ELF-1 (cell line): ENCODE measurements around the gene GMCL1.
"Not testable (repeated sequence)": the region's sequence is repeated elsewhere in the genome, so short reads cannot be mapped to it uniquely, and the experiment has no call there.

Source experiments
- DNase-seq: peaks from one replicate; pipeline ENCODE4 v3.0.0-alpha.2; 2016; ENCODE audit warnings: low read depth, low spot score

The GMCL1 gene

GRCh38 chr2:69829256-69830044, at the start of gene GMCL1:
GMCL1 (plus strand) TSS chr2:69829660; CDS start chr2:69829893, 233 bp downstream.
- peak; percentile 98 for DNase-seq

DNA sequence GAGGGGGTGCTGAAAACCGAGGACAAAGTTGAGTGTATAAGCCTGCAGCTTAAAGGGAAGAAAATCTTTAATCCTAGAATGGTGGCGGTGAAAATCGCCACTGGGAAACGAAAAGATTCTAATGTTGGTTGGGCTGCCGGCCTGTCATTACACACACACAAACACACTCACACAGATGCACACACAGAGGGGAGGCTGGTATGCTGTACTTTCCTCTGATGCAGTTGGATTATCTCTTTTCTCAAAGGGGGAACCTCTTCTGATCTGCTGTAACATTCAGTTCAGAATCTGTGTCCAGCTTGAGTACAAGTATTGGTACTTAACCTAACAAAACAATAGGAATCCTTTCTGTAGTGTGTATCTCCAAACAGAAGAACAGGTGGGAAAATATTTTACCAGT, 48.5 kb upstream of the GMCL1 start:
- no peak for DNase-seq

DNA sequence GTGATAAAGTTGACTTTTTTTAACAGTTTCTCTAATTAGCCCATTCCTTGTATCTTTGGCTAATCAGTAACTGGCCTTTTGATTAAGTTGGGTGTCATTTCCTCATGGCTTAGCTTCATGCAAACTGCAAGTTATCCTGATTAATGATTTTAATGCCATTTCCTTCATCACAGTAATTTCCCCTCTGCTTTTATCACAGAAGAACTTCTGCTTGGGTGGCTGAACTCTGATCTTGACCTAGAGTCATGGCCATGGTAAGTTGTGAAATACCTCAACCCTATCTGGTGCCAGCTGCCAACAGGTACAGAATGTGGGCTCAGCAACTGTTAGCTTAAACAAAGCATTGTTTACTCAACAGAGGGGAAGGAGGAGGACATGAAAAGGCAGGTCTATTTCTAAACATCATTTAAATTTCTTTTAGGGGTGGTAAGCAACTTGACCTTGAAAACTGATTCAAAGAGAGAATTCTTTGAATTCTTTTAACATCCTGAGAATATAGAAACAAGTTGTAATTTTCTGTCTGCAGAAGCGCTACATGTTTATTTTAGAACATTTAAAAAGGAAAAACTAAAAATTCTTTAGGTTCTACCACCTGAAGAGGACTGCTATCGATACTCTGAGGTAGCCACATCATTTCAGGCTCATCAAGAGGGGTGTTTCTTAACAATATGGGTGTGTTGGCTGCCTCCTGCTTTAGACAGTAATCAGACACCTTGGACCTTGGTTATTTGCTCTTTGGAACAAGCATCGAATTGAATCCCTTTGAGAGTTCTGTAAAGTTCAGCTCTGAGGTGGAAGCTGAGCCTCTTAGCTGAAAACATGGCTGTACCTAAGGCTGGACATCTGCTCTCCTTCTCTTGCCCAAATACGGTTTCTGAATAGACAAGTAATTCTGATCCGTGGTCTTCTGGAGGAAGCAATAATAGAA, 47.9 kb upstream of the GMCL1 start:
- no peak for DNase-seq

- no peak for DNase-seq
Observed at GRCh38 chr2:69784228-69784627, 45.2 kb upstream of the GMCL1 start.

DNA sequence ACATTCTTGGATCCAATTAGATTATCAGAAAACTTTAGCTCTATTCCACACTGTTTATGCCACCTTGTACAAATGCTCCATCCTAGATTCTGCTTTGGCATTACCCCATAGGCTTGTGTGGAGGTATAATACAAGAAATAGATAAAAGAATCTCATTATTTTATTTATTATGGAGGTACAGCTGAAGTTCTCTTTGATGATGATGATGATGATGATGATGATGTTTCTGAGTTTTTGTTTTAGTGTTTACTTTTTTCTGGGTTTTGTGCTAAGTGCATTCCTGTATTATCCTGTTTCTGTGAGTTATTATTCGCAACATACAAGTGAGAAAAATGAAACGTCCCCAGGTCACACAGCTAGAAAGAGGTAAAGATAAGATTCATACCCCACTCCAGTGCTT, 44.1 kb upstream of the GMCL1 start:
- no peak for DNase-seq

GRCh38 chr2:69786052-69786560, 43.4 kb upstream of the GMCL1 start:
- DNase-seq: no peak

DNA sequence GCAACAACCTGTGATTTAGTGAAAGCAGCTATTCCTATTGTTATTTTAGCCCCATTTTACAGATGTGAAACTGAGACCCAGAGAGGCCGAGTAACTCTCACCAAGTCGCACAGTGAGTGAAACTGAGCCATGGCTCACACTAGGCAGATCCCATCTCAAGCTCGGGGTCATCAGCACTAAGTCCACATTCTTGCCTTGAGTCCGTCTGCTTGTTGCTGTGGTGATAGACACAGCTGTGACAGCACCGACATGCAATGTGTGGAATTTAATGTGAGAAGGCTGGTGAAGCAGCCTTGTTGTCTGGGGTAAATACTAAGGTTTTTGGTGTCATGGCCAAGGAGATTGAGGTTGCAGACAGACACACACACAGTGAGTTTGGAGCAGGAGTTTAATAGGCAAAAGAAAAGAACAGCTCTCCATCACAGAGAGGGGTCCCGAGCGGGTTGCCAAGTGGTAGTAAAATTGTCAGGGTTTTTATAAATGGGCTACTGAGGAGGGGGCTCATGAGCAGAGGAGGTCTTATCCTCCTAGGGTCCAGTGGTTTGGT, 40.2 kb upstream of the GMCL1 start:
- DNase-seq: peak; percentile 84

GRCh38 chr2:69789772-69790600, 39.5 kb upstream of the GMCL1 start:
- DNase-seq: no peak

GRCh38 chr2:69790601-69790959, 38.9 kb upstream of the GMCL1 start:
- DNase-seq: no peak

- DNase-seq: no peak
Observed at GRCh38 chr2:69791045-69791444, 38.4 kb upstream of the GMCL1 start.

DNA sequence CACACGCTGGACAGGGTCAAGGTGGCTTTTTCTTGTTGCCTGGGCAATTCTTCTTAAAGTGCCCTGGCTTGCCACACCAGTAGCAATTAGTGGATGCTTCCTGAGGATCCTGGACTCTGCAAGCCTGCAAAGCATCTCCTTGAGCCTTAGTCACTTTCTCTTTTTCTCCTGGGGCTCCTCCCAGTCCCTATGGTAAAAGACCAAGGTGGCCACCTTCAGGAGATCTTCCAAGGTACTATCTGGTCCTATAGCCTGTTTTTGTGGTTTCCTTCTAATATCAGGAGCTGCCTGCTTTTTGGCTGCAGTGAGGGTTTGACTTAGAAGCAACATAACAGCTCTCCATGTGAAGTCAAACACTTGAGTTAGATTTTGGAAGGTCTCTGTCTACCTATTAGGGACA, 33.3 kb upstream of the GMCL1 start:
- no peak for DNase-seq

- no peak for DNase-seq
Observed at GRCh38 chr2:69797235-69797634, 32.2 kb upstream of the GMCL1 start.

- no peak for DNase-seq
Observed at GRCh38 chr2:69797836-69798289, 31.6 kb upstream of the GMCL1 start.

DNA sequence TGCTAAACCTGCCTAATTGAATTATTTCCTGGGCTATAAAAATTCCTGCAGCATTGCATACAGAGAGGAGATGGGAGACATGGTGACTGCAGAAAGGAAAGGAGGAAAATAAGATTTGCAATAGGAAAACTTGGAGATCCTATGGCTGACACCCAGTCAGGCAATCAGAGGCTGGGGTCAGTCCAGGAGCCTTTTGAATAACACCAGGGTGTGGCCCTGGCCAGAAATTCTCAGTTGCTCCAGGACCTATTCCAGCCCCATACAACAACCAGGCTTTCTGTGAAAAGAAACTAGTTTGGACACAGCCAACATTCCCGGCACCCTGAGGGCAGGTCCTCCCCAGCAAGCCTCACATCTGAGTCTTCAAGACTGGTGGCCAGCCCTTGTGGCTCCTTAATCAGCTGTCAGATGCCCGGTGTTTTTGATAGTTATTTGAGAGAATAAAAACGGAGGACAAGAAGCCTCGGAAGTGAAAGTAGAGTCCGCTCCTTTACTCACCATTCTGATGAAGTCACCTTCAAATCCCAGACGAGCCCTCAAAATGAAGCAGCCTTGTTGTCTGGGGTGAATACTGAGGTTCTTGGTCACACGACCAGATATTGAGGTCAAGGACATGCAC, 31.1 kb upstream of the GMCL1 start:
- peak; percentile 89 for DNase-seq

DNA sequence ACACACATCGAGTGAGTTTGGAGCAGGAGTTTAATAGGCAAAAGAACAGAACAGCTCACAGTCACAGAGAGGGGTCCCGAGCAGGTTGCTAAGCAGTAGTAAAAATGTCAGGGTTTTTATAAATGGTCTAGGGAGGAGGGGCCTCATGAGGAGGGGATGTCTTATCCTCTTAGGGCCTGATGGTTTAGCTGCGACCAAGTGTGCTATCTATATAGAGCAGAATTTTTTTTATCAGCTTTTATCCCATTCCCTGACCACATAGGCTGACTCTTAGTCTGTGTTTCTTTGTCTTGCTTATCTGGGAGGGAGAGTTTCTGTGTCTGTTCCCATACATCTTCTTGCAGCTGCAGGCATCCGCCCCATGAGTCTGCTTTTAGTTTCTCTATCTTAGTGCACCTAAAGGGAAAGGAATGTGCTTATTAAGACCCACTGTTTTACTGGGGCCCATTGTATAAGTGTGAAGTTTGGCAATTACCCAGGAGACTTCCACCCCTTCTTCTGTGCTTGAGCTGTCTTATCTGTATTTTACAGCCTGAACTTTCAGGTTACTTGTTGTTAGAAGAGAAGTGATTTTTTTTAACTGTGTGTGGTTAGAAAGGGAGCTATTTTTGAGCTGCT, 30.4 kb upstream of the GMCL1 start:
- peak; percentile 54 for DNase-seq

DNA sequence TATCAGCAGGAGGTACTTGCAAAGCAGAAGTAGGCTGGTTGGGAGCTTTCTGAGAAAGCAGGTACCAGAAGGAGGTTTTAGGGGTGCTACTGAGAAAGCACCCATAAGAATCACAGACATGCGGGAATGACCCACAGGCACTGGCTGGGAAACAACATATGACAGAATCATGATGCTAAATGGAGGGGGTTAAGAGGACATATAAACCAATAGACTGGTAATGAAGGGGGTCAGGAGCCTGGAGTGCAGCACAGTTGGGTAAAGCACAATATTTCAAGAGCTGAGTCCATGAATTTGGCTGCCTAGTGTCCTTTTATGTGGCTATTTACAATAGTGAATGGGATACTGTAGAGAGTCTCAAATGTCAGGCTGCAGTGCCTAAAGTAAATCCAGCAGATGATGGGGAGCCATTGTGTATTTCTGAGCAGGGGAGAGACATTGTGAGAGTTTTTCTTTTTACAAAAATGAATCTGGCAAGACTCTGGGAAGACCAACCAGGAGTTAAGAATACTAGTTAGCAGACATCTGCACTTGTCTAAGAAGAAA, 27.6 kb upstream of the GMCL1 start:
- DNase-seq: no peak

DNA sequence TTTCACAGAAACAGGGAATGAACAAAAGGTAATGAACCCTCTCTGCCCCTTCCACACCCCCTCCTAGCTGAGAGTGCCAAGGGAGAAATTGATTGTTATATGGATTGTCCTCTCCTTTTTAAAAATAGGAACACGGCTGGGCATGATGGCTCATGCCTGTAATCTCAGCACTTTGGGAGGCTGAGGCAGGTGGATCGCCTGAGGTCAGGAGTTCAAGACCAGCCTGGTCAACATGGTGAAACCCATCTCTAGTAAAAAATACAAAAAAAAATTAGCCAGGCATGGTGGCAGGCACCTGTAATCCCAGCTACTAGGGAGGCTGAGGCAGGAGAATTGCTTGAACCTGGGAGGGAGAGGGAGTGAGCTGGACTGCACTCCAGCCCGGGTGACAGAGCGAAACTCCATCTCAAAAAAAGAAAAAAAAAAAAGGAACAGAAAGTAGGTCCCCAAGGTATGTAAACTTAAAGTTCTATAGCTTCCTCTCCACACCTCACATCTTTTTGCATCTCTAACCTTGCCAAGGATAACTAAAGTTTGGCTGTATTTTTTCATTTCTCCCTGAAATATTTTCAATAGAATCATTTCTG, 26.6 kb upstream of the GMCL1 start:
- not testable (repeated sequence) for DNase-seq

DNA sequence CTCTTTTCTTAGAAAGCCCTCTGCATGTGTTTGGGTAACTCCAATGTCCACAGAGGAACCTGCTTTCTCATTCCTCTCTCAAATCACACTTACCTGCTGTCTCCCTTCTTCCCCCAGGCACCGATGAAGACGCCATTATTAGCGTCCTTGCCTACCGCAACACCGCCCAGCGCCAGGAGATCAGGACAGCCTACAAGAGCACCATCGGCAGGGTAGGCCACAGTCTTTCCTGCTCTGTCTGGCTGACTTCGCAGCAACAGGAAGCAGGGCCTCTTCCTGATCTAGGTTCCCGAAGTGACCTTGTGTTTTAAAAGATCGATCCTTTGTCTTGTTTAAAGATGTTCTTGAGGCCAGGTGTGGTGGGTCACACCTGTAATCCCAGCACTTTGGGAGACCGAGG, 25.0 kb upstream of the GMCL1 start:
- DNase-seq: no peak

GRCh38 chr2:69805887-69806286, 23.6 kb upstream of the GMCL1 start:
- DNase-seq: no peak
